UCSD-AML1 (cell line): ENCODE measurements around the gene RSF1.
A peak's percentile ranks its signal among the peaks of the same experiment; 100 is the strongest.
"Not testable (repeated sequence)": the region's sequence is repeated elsewhere in the genome, so short reads cannot be mapped to it uniquely, and the experiment has no call there.

Source experiments
- DNase-seq: peaks from one replicate; lab custom pipeline; 2025; ENCODE audit not compliant: unreplicated experiment; lab: John Stamatoyannopoulos, UW

The RSF1 gene

GRCh38 chr11:77820565-77821348 lies at the start of gene RSF1, which contains the start of gene AAMDC:
RSF1 (minus strand) TSS chr11:77820722; CDS start chr11:77820714, 8 bp downstream.
AAMDC (plus strand) TSS chr11:77821144; CDS start chr11:77842497, 21,353 bp downstream.
- peak; percentile 98 for DNase-seq

GRCh38 chr11:77868744-77869143 lies 48.2 kb upstream of the RSF1 start:
- no peak for DNase-seq

GRCh38 chr11:77866336-77866735 lies 45.8 kb upstream of the RSF1 start:
- DNase-seq, result no peak

GRCh38 chr11:77865805-77866204 lies 45.3 kb upstream of the RSF1 start:
- no peak for DNase-seq

GRCh38 chr11:77861444-77861843 lies 40.9 kb upstream of the RSF1 start:
- not testable (repeated sequence) for DNase-seq

- DNase-seq, result not testable (repeated sequence)
Observed at GRCh38 chr11:77857906-77858457, 37.5 kb upstream of the RSF1 start.

GRCh38 chr11:77854838-77855237 lies 34.3 kb upstream of the RSF1 start:
- no peak for DNase-seq

GRCh38 chr11:77851503-77851902 lies 31.0 kb upstream of the RSF1 start:
- no peak for DNase-seq

GRCh38 chr11:77843700-77844099 lies 23.2 kb upstream of the RSF1 start:
- not testable (repeated sequence) for DNase-seq

GRCh38 chr11:77842441-77843121 lies 22.1 kb upstream of the RSF1 start:
- no peak for DNase-seq

GRCh38 chr11:77833302-77833701 lies 12.8 kb upstream of the RSF1 start:
- DNase-seq, result no peak

- DNase-seq, result no peak
Observed at GRCh38 chr11:77828926-77829325, 8.4 kb upstream of the RSF1 start.

- DNase-seq, result no peak
Observed at GRCh38 chr11:77823775-77824174, 3.3 kb upstream of the RSF1 start.

GRCh38 chr11:77822126-77822525 lies 1.6 kb upstream of the RSF1 start:
- not testable (repeated sequence) for DNase-seq

- no peak for DNase-seq
Observed at GRCh38 chr11:77821349-77821851, 878 bp upstream of the RSF1 start.

GRCh38 chr11:77819921-77820564 lies 479 bp downstream of the RSF1 start:
- DNase-seq, result peak; percentile 57

GRCh38 chr11:77819411-77819920 lies 1.1 kb downstream of the RSF1 start:
- peak; percentile 85 for DNase-seq

- DNase-seq, result no peak
Observed at GRCh38 chr11:77815459-77815858, 5.1 kb downstream of the RSF1 start.

GRCh38 chr11:77814848-77815247 lies 5.7 kb downstream of the RSF1 start:
- DNase-seq, result no peak

GRCh38 chr11:77813256-77813655 lies 7.3 kb downstream of the RSF1 start:
- no peak for DNase-seq

- no peak for DNase-seq
Observed at GRCh38 chr11:77806993-77807392, 13.5 kb downstream of the RSF1 start.
